HCT116 (cell line): ENCODE data around the gene CD82. TPM values are rescaled to one million over a fixed set of nuclear protein-coding genes. Genes with fewer than 3 reads are reported as not detected.

ENCODE experiments used
- ATAC-seq: fragments of 200-7000 bp; cut with Tn5 transposase; 2 replicates; pipeline ENCODE4 v1.9.1; 2020; ENCODE audit warnings: mild to moderate bottlenecking, moderate library complexity
- BruUV-seq: library from RNA; stranded (reverse); fragments of 400-500 nt; replicated peaks from 2 replicates; lab custom pipeline; 2021; lab: Mats Ljungman, UMichigan
- CTCF ChIA-PET: fragments of 300-600 bp; sonication (Branson Sonifier 250); formaldehyde crosslinking; loops from one replicate; lab custom pipeline; 2021; ENCODE audit warnings: antibody characterized with exemption; lab: Charles Lee
- POLR2A ChIA-PET: fragments of 300-600, 350-600 bp; sonication (Branson Sonifier 250); formaldehyde crosslinking; loops from one replicate; lab custom pipeline; 2021; ENCODE audit warnings: antibody characterized with exemption; lab: Charles Lee
- RAD21 ChIA-PET, 2 experiments: fragments of 300-600 bp; sonication (Branson Sonifier 250); formaldehyde crosslinking; loops; one replicate each; lab custom pipeline; 2023; ENCODE audit warnings: low total read pairs in 2 of 2; ENCODE audit not compliant: uncharacterized antibody in 2 of 2, unreplicated experiment in 2 of 2, low non-redundant PET in 1 of 2; lab: Charles Lee
- DNase-seq: peaks from one replicate; pipeline ENCODE4 v3.0.0-alpha.2; 2010; ENCODE audit warnings: low read depth, low spot score
- H2AFZ ChIP-seq: fragments of 200-600 bp; shearing (Covaris generic), sonication (generic); 2 replicates; pipeline ENCODE4 v1.6.1; 2017; ENCODE audit warnings: low read depth, mixed run types, mixed read lengths, antibody characterized with exemption, low read length; ENCODE audit not compliant: poor library complexity, severe bottlenecking
- H3K27ac ChIP-seq: 2 replicates; pipeline ENCODE4 v1.5.1; 2012; ENCODE audit warnings: low read depth, low read length
- H3K27me3 ChIP-seq: fragments of 200-600 bp; sonication (generic); 2 replicates; pipeline ENCODE4 v1.6.1; 2016; ENCODE audit warnings: mixed run types, low read length, mixed read lengths; ENCODE audit not compliant: insufficient read depth
- H3K36me3 ChIP-seq, 2 experiments: fragments of 200-500 bp in 1 of 2; fragments of 200-600 bp in 1 of 2; sonication (Bioruptor generic) in 1 of 2; sonication (generic) in 1 of 2; 2 replicates each; pipeline versions ENCODE4 v1.5.1 to v1.6.1; 2014 to 2016; ENCODE audit warnings: low read length in 2 of 2, inconsistent platforms in 1 of 2, mixed read lengths in 1 of 2, mixed run types in 1 of 2; ENCODE audit not compliant: insufficient read depth in 2 of 2, control insufficient read depth in 1 of 2
- H3K4me1 ChIP-seq, 2 experiments: fragments of 200-600 bp in 1 of 2; sonication (generic) in 1 of 2; 2 replicates each; pipeline versions ENCODE4 v1.5.1 to v1.6.1; 2012 to 2017; ENCODE audit warnings: low read length in 2 of 2, inconsistent platforms in 1 of 2, mild to moderate bottlenecking in 1 of 2, mixed read lengths in 1 of 2, mixed run types in 1 of 2, moderate library complexity in 1 of 2; ENCODE audit not compliant: insufficient read depth in 2 of 2, control insufficient read depth in 1 of 2
- H3K4me2 ChIP-seq: fragments of 200-600 bp; sonication (generic); 2 replicates; pipeline ENCODE4 v1.6.1; 2017; ENCODE audit warnings: mixed run types, low read length, mixed read lengths
- H3K4me3 ChIP-seq, 2 experiments: fragments of 200-600 bp in 1 of 2; sonication (generic) in 1 of 2; replicated peaks in 1 of 2; 2 replicates each; pipeline ENCODE4 v1.5.1; 2011 to 2016; ENCODE audit warnings: low read length in 2 of 2, control low read depth in 1 of 2, low read depth in 1 of 2, mild to moderate bottlenecking in 1 of 2, mixed read lengths in 1 of 2, mixed run types in 1 of 2
- H3K79me2 ChIP-seq: fragments of 200-600 bp; sonication (generic); 2 replicates; pipeline ENCODE4 v1.6.1; 2017; ENCODE audit warnings: mild to moderate bottlenecking, mixed run types, low read length, moderate library complexity, mixed read lengths; ENCODE audit not compliant: insufficient read depth
- H3K9ac ChIP-seq: fragments of 200-600 bp; sonication (generic); 2 replicates; pipeline ENCODE4 v1.6.1; 2016; ENCODE audit warnings: low read length, mixed read lengths
- H3K9me2 ChIP-seq: fragments of 200-600 bp; sonication (generic), shearing (Covaris generic); 2 replicates; pipeline ENCODE4 v1.6.1; 2017; ENCODE audit warnings: mixed run types, mild to moderate bottlenecking, moderate library complexity; ENCODE audit not compliant: insufficient read depth
- H3K9me3 ChIP-seq, 2 experiments: fragments of 200-500 bp in 1 of 2; fragments of 200-600 bp in 1 of 2; sonication (Bioruptor generic) in 1 of 2; sonication (generic) in 1 of 2; 2 replicates each; pipeline ENCODE4 v1.6.1; 2014 to 2017; ENCODE audit warnings: low read length in 2 of 2, mixed read lengths in 2 of 2, inconsistent platforms in 1 of 2, low read depth in 1 of 2, mild to moderate bottlenecking in 1 of 2, mixed run types in 1 of 2, moderate library complexity in 1 of 2; ENCODE audit not compliant: control insufficient read depth in 1 of 2, insufficient read depth in 1 of 2
- H4K20me1 ChIP-seq: fragments of 200-600 bp; sonication (generic), shearing (Covaris generic); 2 replicates; pipeline ENCODE4 v1.6.1; 2017; ENCODE audit warnings: mixed run types, mild to moderate bottlenecking, moderate library complexity; ENCODE audit not compliant: insufficient read depth
- CBX3 ChIP-seq: IDR thresholded peaks from 2 replicates; pipeline ENCODE4 v1.6.1; 2012; ENCODE audit warnings: low read depth
- FOSL1 ChIP-seq: IDR thresholded peaks from 2 replicates; pipeline ENCODE4 v1.6.1; 2012; ENCODE audit warnings: low read depth
- POLR2A ChIP-seq: IDR thresholded peaks from 2 replicates; pipeline ENCODE4 v1.7.0; 2011; ENCODE audit warnings: borderline replicate concordance; ENCODE audit not compliant: insufficient read depth, insufficient read length; ENCODE audit errors: extremely low read depth
- POLR2AphosphoS5 ChIP-seq: IDR thresholded peaks from 2 replicates; pipeline ENCODE4 v1.6.1; 2011; ENCODE audit warnings: mild to moderate bottlenecking, low read depth, low read length, moderate library complexity
- SIN3A ChIP-seq: IDR thresholded peaks from 2 replicates; pipeline ENCODE4 v1.6.1; 2012; ENCODE audit warnings: low read depth
- YY1 ChIP-seq: IDR thresholded peaks from 2 replicates; pipeline ENCODE4 v1.6.1; 2011; ENCODE audit warnings: low read length, low read depth, moderate library complexity, mild to moderate bottlenecking; ENCODE audit not compliant: insufficient replicate concordance; ENCODE audit errors: extremely low read depth
- ZFX ChIP-seq: fragments of 450-650 bp; IDR thresholded peaks from 2 replicates; pipeline ENCODE4 v1.6.1; 2017
- intact Hi-C: fragments of 100-400 bp; cut with micrococcal nuclease; formaldehyde crosslinking; loops from 2 replicates; pipeline ENCODE4 v1.10.0; 2022
- total RNA-seq: library from RNA; stranded (reverse); gene quantifications from one replicate; pipeline ENCODE4 v1.2.1, GENCODE V29; 2021; ENCODE audit not compliant: unreplicated experiment
- TF ChIP-seq, protein P1 (sequence below), 3 experiments: fragments of 200-600 bp in 1 of 3; sonication (generic) in 1 of 3; IDR thresholded peaks in 2 of 3; conservative IDR thresholded peaks in 1 of 3; 2 replicates each; pipeline ENCODE4 v1.5.1; 2012 to 2017; ENCODE audit warnings: low read depth in 2 of 3, low read length in 2 of 3, antibody characterized with exemption in 1 of 3, borderline replicate concordance in 1 of 3, control low read depth in 1 of 3, mild to moderate bottlenecking in 1 of 3, mixed read lengths in 1 of 3, mixed run types in 1 of 3, moderate library complexity in 1 of 3; ENCODE audit not compliant: insufficient read depth in 1 of 3

Gene CD82
- total RNA-seq, 1 experiment from 2014 or later: 16.7 TPM

DNA sequence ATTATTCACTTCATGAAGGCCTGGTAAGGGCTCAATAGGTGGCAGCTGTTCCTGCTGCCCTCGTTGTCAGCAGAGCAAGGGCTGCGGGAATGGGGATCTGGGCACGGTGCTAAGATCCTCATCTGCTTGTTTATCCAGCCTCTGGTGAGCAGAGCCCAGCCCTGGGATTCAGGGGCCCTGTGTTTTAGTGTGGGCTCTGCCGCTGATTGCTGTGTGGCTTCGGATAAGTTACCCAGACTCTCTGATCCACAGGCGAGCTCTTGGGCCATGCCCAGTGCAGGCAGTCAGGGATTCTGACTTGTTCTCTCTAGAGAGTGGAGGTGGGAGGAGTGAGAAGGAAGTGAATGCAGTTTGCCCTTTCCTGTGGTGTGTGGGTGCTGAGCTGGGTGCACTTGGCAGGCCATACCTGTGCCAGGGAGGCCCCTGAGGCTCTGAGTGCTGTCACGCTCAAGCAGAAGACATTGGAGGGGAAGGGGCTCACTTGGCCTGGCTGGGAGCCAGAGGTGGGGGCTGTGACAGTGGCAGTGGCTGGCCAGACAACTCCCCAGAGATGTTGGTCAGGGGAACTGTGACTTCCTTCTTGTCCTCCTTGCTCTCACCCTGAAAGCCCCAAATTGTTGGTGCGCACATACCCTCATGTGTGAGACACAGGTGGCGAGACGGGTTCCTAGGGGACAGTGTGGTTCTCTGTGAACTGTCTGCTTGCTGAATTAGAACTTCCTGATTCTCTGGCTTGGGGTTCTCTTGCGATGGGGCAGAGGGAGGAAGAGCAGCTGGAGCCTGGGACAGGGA lies 43.7 kb downstream of the CD82 start:
- no peak for DNase-seq
- H4K20me1 ChIP-seq: no peaks in the 10 kb centered on the region
- ChIA-PET POLR2A (no interaction called here), CTCF (no interaction called here), RAD21 (no interaction called here)
- H3K27me3 ChIP-seq: no peaks in the 10 kb centered on the region
- no peaks in the 10 kb centered on the region for H3K9me2 ChIP-seq
- H3K79me2 ChIP-seq: no peaks in the 10 kb centered on the region
- H3K9ac ChIP-seq: no peak overlapping the region
- H3K36me3 ChIP-seq: no peaks in the 10 kb centered on the region
- no peak overlapping the region for H3K4me3 ChIP-seq
- no TSS peak for BruUV-seq
- intact Hi-C loops: no loop called here
- H3K27ac ChIP-seq: no peak overlapping the region
- H3K4me2 ChIP-seq: no peak overlapping the region
- no peak for ATAC-seq
- no peak overlapping the region for H2AFZ ChIP-seq
- TF ChIP-seq, protein P1, sequence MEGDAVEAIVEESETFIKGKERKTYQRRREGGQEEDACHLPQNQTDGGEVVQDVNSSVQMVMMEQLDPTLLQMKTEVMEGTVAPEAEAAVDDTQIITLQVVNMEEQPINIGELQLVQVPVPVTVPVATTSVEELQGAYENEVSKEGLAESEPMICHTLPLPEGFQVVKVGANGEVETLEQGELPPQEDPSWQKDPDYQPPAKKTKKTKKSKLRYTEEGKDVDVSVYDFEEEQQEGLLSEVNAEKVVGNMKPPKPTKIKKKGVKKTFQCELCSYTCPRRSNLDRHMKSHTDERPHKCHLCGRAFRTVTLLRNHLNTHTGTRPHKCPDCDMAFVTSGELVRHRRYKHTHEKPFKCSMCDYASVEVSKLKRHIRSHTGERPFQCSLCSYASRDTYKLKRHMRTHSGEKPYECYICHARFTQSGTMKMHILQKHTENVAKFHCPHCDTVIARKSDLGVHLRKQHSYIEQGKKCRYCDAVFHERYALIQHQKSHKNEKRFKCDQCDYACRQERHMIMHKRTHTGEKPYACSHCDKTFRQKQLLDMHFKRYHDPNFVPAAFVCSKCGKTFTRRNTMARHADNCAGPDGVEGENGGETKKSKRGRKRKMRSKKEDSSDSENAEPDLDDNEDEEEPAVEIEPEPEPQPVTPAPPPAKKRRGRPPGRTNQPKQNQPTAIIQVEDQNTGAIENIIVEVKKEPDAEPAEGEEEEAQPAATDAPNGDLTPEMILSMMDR (IDR thresholded peaks at IDR 0.05 in 2 of 3, conservative IDR thresholded peaks at IDR 0.05 in 1 of 3; ENCODE audit: borderline replicate concordance in 1 of 3, insufficient read depth in 1 of 3, low read depth in 2 of 3, low read length in 2 of 3): no peak
- no peak for TF ChIP-seq POLR2A
- no peak for TF ChIP-seq CBX3
- no peak for TF ChIP-seq POLR2AphosphoS5
- no peak for TF ChIP-seq ZFX
- TF ChIP-seq YY1: no peak
- no peak for TF ChIP-seq SIN3A
- no peak for TF ChIP-seq FOSL1
- H3K4me1 ChIP-seq: peaks cover 0 to 5% of the 10 kb centered on the region in 2 experiments; a peak in 1 of 4 replicates
- H3K9me3 ChIP-seq: no peaks in the 10 kb centered on the region
